IMR-90 (cell line): ENCODE data around the gene SIX2. TPM values are rescaled to one million over a fixed set of nuclear protein-coding genes. Genes with fewer than 3 reads are reported as not detected.

Source experiments
- ATAC-seq: fragments of 200-7000 bp; cut with Tn5 transposase; 2 replicates; pipeline ENCODE4 v1.9.1; 2020; ENCODE audit warnings: low read depth, mild to moderate bottlenecking, moderate library complexity
- BruUV-seq: library from RNA; stranded (reverse); fragments of 400-500 nt; replicated peaks from 2 replicates; lab custom pipeline; 2021; lab: Mats Ljungman, UMichigan
- CTCF ChIA-PET: fragments of 300-600 bp; formaldehyde crosslinking; extraction: SDS; loops from one replicate; lab custom pipeline; 2021; ENCODE audit warnings: antibody characterized with exemption; lab: Yijun Ruan, JAX
- POLR2A ChIA-PET: fragments of 300-600 bp; sonication (Branson Sonifier 250); formaldehyde crosslinking; loops from one replicate; lab custom pipeline; 2022; ENCODE audit warnings: antibody characterized with exemption; ENCODE audit not compliant: unreplicated experiment; lab: Charles Lee
- DNase-seq: peaks from one replicate; pipeline ENCODE4 v3.0.0; 2013
- H2AFZ ChIP-seq: replicated peaks from 2 replicates; pipeline ENCODE3; 2013; ENCODE audit warnings: low read length, mild to moderate bottlenecking; ENCODE audit not compliant: poor library complexity
- H2AK5ac ChIP-seq: 2 replicates; pipeline ENCODE4 v1.6.1; 2013; ENCODE audit warnings: low read depth, low read length, inconsistent platforms
- H2AK9ac ChIP-seq: replicated peaks from 2 replicates; pipeline ENCODE3; 2013; ENCODE audit warnings: mild to moderate bottlenecking, low read depth, low read length, moderate library complexity; ENCODE audit not compliant: poor library complexity
- H2BK120ac ChIP-seq: 2 replicates; pipeline ENCODE4 v1.6.1; 2013; ENCODE audit warnings: low read depth, low read length, inconsistent platforms
- H2BK15ac ChIP-seq: 3 replicates; pipeline ENCODE4 v1.6.1; 2013; ENCODE audit warnings: low read depth, low read length, inconsistent platforms
- H2BK20ac ChIP-seq: 2 replicates; pipeline ENCODE4 v1.6.1; 2013; ENCODE audit warnings: low read depth, mild to moderate bottlenecking, inconsistent platforms, low read length, moderate library complexity
- H2BK5ac ChIP-seq: 2 replicates; pipeline ENCODE4 v1.6.1; 2013; ENCODE audit warnings: mild to moderate bottlenecking, low read depth, low read length, inconsistent platforms; ENCODE audit not compliant: poor library complexity, severe bottlenecking
- H3K14ac ChIP-seq: replicated peaks from 2 replicates; pipeline ENCODE4 v1.6.1; 2013; ENCODE audit warnings: low read depth, low read length, inconsistent platforms
- H3K18ac ChIP-seq: 2 replicates; pipeline ENCODE4 v1.6.1; 2013; ENCODE audit warnings: low read depth, low read length, control low read depth
- H3K23ac ChIP-seq: 2 replicates; pipeline ENCODE4 v1.6.1; 2013; ENCODE audit warnings: low read depth, low read length, inconsistent platforms
- H3K27ac ChIP-seq: 2 replicates; pipeline ENCODE4 v1.5.1; 2013; ENCODE audit warnings: mild to moderate bottlenecking, control low read depth, low read length; ENCODE audit not compliant: insufficient read depth
- H3K27me3 ChIP-seq: 2 replicates; pipeline ENCODE4 v1.6.1; 2013; ENCODE audit warnings: low read length; ENCODE audit not compliant: control insufficient read depth, insufficient read depth
- H3K36me3 ChIP-seq: 2 replicates; pipeline ENCODE4 v1.6.1; 2013; ENCODE audit warnings: low read length, mixed read lengths; ENCODE audit not compliant: control insufficient read depth, insufficient read depth
- H3K4ac ChIP-seq: 2 replicates; pipeline ENCODE4 v1.6.1; 2013; ENCODE audit warnings: low read depth, low read length, inconsistent platforms
- H3K4me1 ChIP-seq: 2 replicates; pipeline ENCODE4 v1.6.1; 2013; ENCODE audit warnings: low read length, mixed read lengths; ENCODE audit not compliant: control insufficient read depth, insufficient read depth
- H3K4me2 ChIP-seq: 2 replicates; pipeline ENCODE4 v1.6.1; 2013; ENCODE audit warnings: low read depth, mild to moderate bottlenecking, control low read depth, low read length, moderate library complexity
- H3K4me3 ChIP-seq: 2 replicates; pipeline ENCODE4 v1.5.1; 2013; ENCODE audit warnings: low read depth, mild to moderate bottlenecking, control low read depth, low read length, moderate library complexity; ENCODE audit not compliant: insufficient read depth
- H3K56ac ChIP-seq: 2 replicates; pipeline ENCODE4 v1.6.1; 2013; ENCODE audit warnings: low read length, inconsistent platforms; ENCODE audit not compliant: insufficient read depth; ENCODE audit errors: extremely low read depth
- H3K79me1 ChIP-seq, 2 experiments: 2 replicates each; pipeline ENCODE4 v1.6.1; 2013; ENCODE audit warnings: low read length in 2 of 2, inconsistent platforms in 1 of 2, low read depth in 1 of 2
- H3K9ac ChIP-seq: 2 replicates; pipeline ENCODE4 v1.6.1; 2013; ENCODE audit warnings: low read depth, low read length, control low read depth
- H3K9me1 ChIP-seq: 2 replicates; pipeline ENCODE4 v1.6.1; 2013; ENCODE audit warnings: low read length, inconsistent platforms; ENCODE audit not compliant: insufficient read depth
- H3K9me3 ChIP-seq: 2 replicates; pipeline ENCODE4 v1.6.1; 2013; ENCODE audit warnings: low read length; ENCODE audit not compliant: control insufficient read depth, insufficient read depth
- H4K20me1 ChIP-seq: 2 replicates; pipeline ENCODE4 v1.6.1; 2013; ENCODE audit warnings: low read length, inconsistent platforms; ENCODE audit not compliant: insufficient read depth
- H4K5ac ChIP-seq: 2 replicates; pipeline ENCODE4 v1.6.1; 2013; ENCODE audit warnings: mild to moderate bottlenecking, low read depth, low read length, control low read depth
- H4K8ac ChIP-seq, 2 experiments: 2 replicates each; pipeline ENCODE4 v1.6.1; 2013; ENCODE audit warnings: low read depth in 2 of 2, low read length in 2 of 2, control low read depth in 1 of 2, inconsistent platforms in 1 of 2
- H4K91ac ChIP-seq: 2 replicates; pipeline ENCODE4 v1.6.1; 2013; ENCODE audit warnings: low read depth, low read length, inconsistent platforms; ENCODE audit not compliant: insufficient read depth
- CHD1 ChIP-seq: IDR thresholded peaks from 2 replicates; pipeline ENCODE4 v1.6.1; 2012; ENCODE audit warnings: low read depth, low read length, improper control_type of control experiment
- MAFK ChIP-seq: IDR thresholded peaks from 2 replicates; pipeline ENCODE4 v1.6.1; 2012; ENCODE audit warnings: low read depth, low read length, improper control_type of control experiment
- MXI1 ChIP-seq: IDR thresholded peaks from 2 replicates; pipeline ENCODE4 v1.6.1; 2012; ENCODE audit warnings: low read depth, mild to moderate bottlenecking, low read length, moderate library complexity, borderline replicate concordance
- WGBS, 2 experiments: methylation state at CpG; one replicate each; pipeline versions ENCODE4 v1.1.5 to v1.1.7; 2013; ENCODE audit warnings: missing lambda C conversion rate in 2 of 2; ENCODE audit not compliant: insufficient read length in 1 of 2; ENCODE audit errors: extremely low coverage in 2 of 2; 5-methylcytosine and 5-hydroxymethylcytosine counted together
- dilution Hi-C: fragments of 300-500 bp; cut with HindIII; formaldehyde crosslinking; loops from one replicate; pipeline ENCODE4 v1.14.3; 2018; ENCODE audit warnings: low sequenced_read_pairs; ENCODE audit not compliant: unreplicated experiment
- in situ Hi-C: fragments of 300-500 bp; cut with MboI; formaldehyde crosslinking; loops from 3 replicates; pipeline ENCODE4 v1.14.3; 2019; ENCODE audit warnings: low sequenced_read_pairs, inconsistent platforms, mixed read lengths
- intact Hi-C: fragments of 100-400 bp; cut with micrococcal nuclease; formaldehyde crosslinking; loops from 2 replicates; pipeline ENCODE4 v1.10.0; 2022
- polyA plus RNA-seq, 3 experiments: library from polyadenylated mRNA; depleted of rRNA; stranded (reverse); fragments of >200 nt; gene quantifications; 2 replicates each; pipeline ENCODE4 v1.2.3, GENCODE V29; 2012; ENCODE audit warnings: low replicate concordance in 1 of 3
- total RNA-seq: library from RNA; depleted of rRNA; stranded (reverse); fragments of >200 nt; gene quantifications from 2 replicates; pipeline ENCODE4 v1.2.3, GENCODE V29; 2012
- TF ChIP-seq, protein P1 (sequence below): fragments of 150-350 bp; IDR thresholded peaks from 2 replicates; pipeline ENCODE4 v1.6.1; 2017; ENCODE audit warnings: mild to moderate bottlenecking, antibody characterized with exemption, low read length, low read depth
- TF ChIP-seq, protein P2 (sequence below): conservative IDR thresholded peaks from 2 replicates; pipeline ENCODE4 v1.5.1; 2012; ENCODE audit warnings: mild to moderate bottlenecking, low read depth, low read length, improper control_type of control experiment
- TF ChIP-seq, protein P3 (sequence below): fragments of 150-350 bp; IDR thresholded peaks from 2 replicates; pipeline ENCODE4 v1.6.1; 2016; ENCODE audit warnings: low read depth, mild to moderate bottlenecking, low read length, moderate library complexity, borderline replicate concordance

Gene SIX2
- total and polyA plus RNA-seq, 2 of the 4 experiments (the other 2 are of a cell fraction): not detected

DNA sequence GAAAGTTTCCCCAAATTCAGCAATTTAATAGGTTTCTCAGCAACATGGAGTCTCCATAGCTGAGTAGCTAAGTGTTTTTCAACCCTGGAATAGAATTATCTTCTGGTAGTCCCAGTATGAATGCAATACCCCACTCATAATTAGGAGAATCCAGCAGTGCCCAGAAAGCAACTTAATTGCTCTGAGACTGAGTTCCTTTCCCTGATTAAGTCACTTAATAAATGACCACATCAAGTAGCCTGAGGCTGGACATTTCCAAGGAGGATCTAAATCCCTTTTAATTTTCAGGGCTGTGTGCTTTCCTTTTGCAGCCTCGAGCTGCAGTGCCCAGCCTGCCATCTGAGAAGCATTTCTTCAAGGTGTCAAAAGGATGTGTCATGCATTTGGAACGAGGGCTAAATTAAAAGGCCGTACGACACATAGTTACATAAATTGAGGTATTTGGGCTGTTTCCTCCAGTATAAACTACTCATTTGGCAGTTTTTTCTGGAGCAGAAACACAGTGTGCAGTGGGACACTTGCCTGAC is 17.7 kb upstream of the SIX2 start:
- no peak overlapping the region for H2AK5ac ChIP-seq

More for the DNA sequence above, 17.7 kb upstream of the SIX2 start:
- Histone ChIP-seq H3K4me3 (no peak overlapping the region), H4K91ac (no peak overlapping the region), H3K27ac (no peak overlapping the region), H3K9me3 (no peaks in the 10 kb centered on the region), H3K79me1 (no peaks in the 10 kb centered on the region), H2BK15ac (no peak overlapping the region), H4K20me1 (no peaks in the 10 kb centered on the region), H2BK5ac (no peak overlapping the region), H3K18ac (no peak overlapping the region), H2BK120ac (no peak overlapping the region), H3K4me1 (no peaks in the 10 kb centered on the region), H3K9me1 (no peaks in the 10 kb centered on the region), H3K36me3 (no peaks in the 10 kb centered on the region), H2AK9ac (no peak overlapping the region), H3K27me3 (peaks cover 54% of the 10 kb centered on the region), H4K5ac (no peak overlapping the region), H3K56ac (no peak overlapping the region), H2BK20ac (no peak overlapping the region), H3K14ac (no peak overlapping the region), H2AFZ (no peak overlapping the region), H3K23ac (no peak overlapping the region), H3K9ac (no peak overlapping the region), H3K4me2 (no peak overlapping the region), H3K4ac (no peak overlapping the region), H4K8ac (no peak overlapping the region)
- ChIA-PET CTCF (no interaction called here), POLR2A (no interaction called here)
- intact Hi-C loops (no loop called here), dilution Hi-C loops (no loop called here), in situ Hi-C loops (no loop called here)
- no TSS peak for BruUV-seq
- DNase-seq (no peak), ATAC-seq (no peak)
- TF ChIP-seq, protein P1, sequence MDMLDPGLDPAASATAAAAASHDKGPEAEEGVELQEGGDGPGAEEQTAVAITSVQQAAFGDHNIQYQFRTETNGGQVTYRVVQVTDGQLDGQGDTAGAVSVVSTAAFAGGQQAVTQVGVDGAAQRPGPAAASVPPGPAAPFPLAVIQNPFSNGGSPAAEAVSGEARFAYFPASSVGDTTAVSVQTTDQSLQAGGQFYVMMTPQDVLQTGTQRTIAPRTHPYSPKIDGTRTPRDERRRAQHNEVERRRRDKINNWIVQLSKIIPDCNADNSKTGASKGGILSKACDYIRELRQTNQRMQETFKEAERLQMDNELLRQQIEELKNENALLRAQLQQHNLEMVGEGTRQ: no peak
- TF ChIP-seq, protein P2, sequence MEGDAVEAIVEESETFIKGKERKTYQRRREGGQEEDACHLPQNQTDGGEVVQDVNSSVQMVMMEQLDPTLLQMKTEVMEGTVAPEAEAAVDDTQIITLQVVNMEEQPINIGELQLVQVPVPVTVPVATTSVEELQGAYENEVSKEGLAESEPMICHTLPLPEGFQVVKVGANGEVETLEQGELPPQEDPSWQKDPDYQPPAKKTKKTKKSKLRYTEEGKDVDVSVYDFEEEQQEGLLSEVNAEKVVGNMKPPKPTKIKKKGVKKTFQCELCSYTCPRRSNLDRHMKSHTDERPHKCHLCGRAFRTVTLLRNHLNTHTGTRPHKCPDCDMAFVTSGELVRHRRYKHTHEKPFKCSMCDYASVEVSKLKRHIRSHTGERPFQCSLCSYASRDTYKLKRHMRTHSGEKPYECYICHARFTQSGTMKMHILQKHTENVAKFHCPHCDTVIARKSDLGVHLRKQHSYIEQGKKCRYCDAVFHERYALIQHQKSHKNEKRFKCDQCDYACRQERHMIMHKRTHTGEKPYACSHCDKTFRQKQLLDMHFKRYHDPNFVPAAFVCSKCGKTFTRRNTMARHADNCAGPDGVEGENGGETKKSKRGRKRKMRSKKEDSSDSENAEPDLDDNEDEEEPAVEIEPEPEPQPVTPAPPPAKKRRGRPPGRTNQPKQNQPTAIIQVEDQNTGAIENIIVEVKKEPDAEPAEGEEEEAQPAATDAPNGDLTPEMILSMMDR: no peak
- TF ChIP-seq MXI1 (no peak), CHD1 (no peak), MAFK (no peak)
- TF ChIP-seq, protein P3, sequence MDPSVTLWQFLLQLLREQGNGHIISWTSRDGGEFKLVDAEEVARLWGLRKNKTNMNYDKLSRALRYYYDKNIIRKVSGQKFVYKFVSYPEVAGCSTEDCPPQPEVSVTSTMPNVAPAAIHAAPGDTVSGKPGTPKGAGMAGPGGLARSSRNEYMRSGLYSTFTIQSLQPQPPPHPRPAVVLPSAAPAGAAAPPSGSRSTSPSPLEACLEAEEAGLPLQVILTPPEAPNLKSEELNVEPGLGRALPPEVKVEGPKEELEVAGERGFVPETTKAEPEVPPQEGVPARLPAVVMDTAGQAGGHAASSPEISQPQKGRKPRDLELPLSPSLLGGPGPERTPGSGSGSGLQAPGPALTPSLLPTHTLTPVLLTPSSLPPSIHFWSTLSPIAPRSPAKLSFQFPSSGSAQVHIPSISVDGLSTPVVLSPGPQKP: no peak
- WGBS, 2 experiments: no CpG with 5 or more reads among the region's 4 CpGs
